ENCODE measurements around the gene WRNIP1. TPM values are rescaled to one million over a fixed set of nuclear protein-coding genes. Genes with fewer than 3 reads are reported as not detected.

Gene WRNIP1
- total RNA-seq, 1 experiment from 2014 or later = 51.7 TPM

- H3K27me3 ChIP-seq (replicated peaks; ENCODE audit: control insufficient read depth, insufficient read depth, low read length) = no peaks in the 10 kb centered on the region
- no peak overlapping the region for H3K27ac Mint-ChIP-seq (ENCODE audit: unreplicated experiment)
- no peak overlapping the region for H3K4me3 ChIP-seq (ENCODE audit: low read depth, low read length)
- intact Hi-C loops (cut with micrococcal nuclease; ENCODE audit: unreplicated experiment) = no loop called here
- POLR2A ChIA-PET = interaction anchor here (0.5 kb wide), 1 partner anchor 13 kb away, joined by 4 read pairs; the partner anchor contains the start of gene WRNIP1
- peaks cover 4% of the 10 kb centered on the region for H3K4me1 ChIP-seq
- no peak overlapping the region for H3K4me3 Mint-ChIP-seq (ENCODE audit: unreplicated experiment)
- CTCF ChIA-PET = no interaction called here
- no peaks in the 10 kb centered on the region for H3K9me3 Mint-ChIP-seq (ENCODE audit: unreplicated experiment)
- no peaks in the 10 kb centered on the region for H3K9me3 ChIP-seq
- TF ChIP-seq CTCF (IDR thresholded peaks at IDR 0.05; ENCODE audit: insufficient read depth in 1 of 2, low read depth in 1 of 2, low read length in 1 of 2, severe bottlenecking in 1 of 2, unreplicated experiment in 1 of 2) = no peak
- H3K27me3 Mint-ChIP-seq (ENCODE audit: insufficient read depth, unreplicated experiment) = no peaks in the 10 kb centered on the region
- no peaks in the 10 kb centered on the region for H3K4me1 Mint-ChIP-seq (ENCODE audit: low read depth, unreplicated experiment)
- no TSS peak for BruUV-seq (replicated peaks)
- no peaks in the 10 kb centered on the region for H3K36me3 Mint-ChIP-seq (ENCODE audit: insufficient read depth, unreplicated experiment)
- no peaks in the 10 kb centered on the region for H3K36me3 ChIP-seq (ENCODE audit: control insufficient read depth, insufficient read depth, low read length)
- no peak for DNase-seq
Observed at GRCh38 chr6:2752477-2753109, 12.6 kb upstream of the WRNIP1 start.

- no peak overlapping the region for H3K4me3 Mint-ChIP-seq (ENCODE audit: unreplicated experiment)
- H3K36me3 Mint-ChIP-seq (ENCODE audit: insufficient read depth, unreplicated experiment) = no peaks in the 10 kb centered on the region
- no peak overlapping the region for H3K4me3 ChIP-seq (ENCODE audit: low read depth, low read length)
- no peak for DNase-seq
- H3K36me3 ChIP-seq (ENCODE audit: control insufficient read depth, insufficient read depth, low read length) = no peaks in the 10 kb centered on the region
- no peaks in the 10 kb centered on the region for H3K27me3 ChIP-seq (replicated peaks; ENCODE audit: control insufficient read depth, insufficient read depth, low read length)
- no peaks in the 10 kb centered on the region for H3K4me1 Mint-ChIP-seq (ENCODE audit: low read depth, unreplicated experiment)
- no peaks in the 10 kb centered on the region for H3K9me3 ChIP-seq
- H3K27ac Mint-ChIP-seq (ENCODE audit: unreplicated experiment) = no peak overlapping the region
- CTCF ChIA-PET = no interaction called here
- intact Hi-C loops (cut with micrococcal nuclease; ENCODE audit: unreplicated experiment) = no loop called here
- no peak for TF ChIP-seq CTCF (IDR thresholded peaks at IDR 0.05; ENCODE audit: insufficient read depth in 1 of 2, low read depth in 1 of 2, low read length in 1 of 2, severe bottlenecking in 1 of 2, unreplicated experiment in 1 of 2)
- no peaks in the 10 kb centered on the region for H3K9me3 Mint-ChIP-seq (ENCODE audit: unreplicated experiment)
- POLR2A ChIA-PET = interaction anchor here (0.5 kb wide), 1 partner anchor 12 kb away, joined by 4 read pairs; the partner anchor contains the start of gene WRNIP1
- peaks cover 4% of the 10 kb centered on the region for H3K4me1 ChIP-seq
- no peaks in the 10 kb centered on the region for H3K27me3 Mint-ChIP-seq (ENCODE audit: insufficient read depth, unreplicated experiment)
- no TSS peak for BruUV-seq (replicated peaks)
Observed at GRCh38 chr6:2753110-2753489, 12.1 kb upstream of the WRNIP1 start.

GRCh38 chr6:2753743-2754142 lies 11.4 kb upstream of the WRNIP1 start:
- H3K4me1 Mint-ChIP-seq (ENCODE audit: low read depth, unreplicated experiment) = no peaks in the 10 kb centered on the region
- no peak overlapping the region for H3K27ac Mint-ChIP-seq (ENCODE audit: unreplicated experiment)
- Histone ChIP-seq H3K27me3 (replicated peaks; ENCODE audit: control insufficient read depth, insufficient read depth, low read length) (no peaks in the 10 kb centered on the region), H3K36me3 (ENCODE audit: control insufficient read depth, insufficient read depth, low read length) (no peaks in the 10 kb centered on the region), H3K4me1 (peaks cover 4% of the 10 kb centered on the region), H3K9me3 (no peaks in the 10 kb centered on the region), H3K4me3 (ENCODE audit: low read depth, low read length) (no peak overlapping the region)
- TF ChIP-seq CTCF (IDR thresholded peaks at IDR 0.05; ENCODE audit: insufficient read depth in 1 of 2, low read depth in 1 of 2, low read length in 1 of 2, severe bottlenecking in 1 of 2, unreplicated experiment in 1 of 2) = no peak
- no peak overlapping the region for H3K4me3 Mint-ChIP-seq (ENCODE audit: unreplicated experiment)
- intact Hi-C loops (cut with micrococcal nuclease; ENCODE audit: unreplicated experiment) = no loop called here
- H3K9me3 Mint-ChIP-seq (ENCODE audit: unreplicated experiment) = no peaks in the 10 kb centered on the region
- CTCF ChIA-PET = no interaction called here
- no TSS peak for BruUV-seq (replicated peaks)
- DNase-seq = no peak
- H3K27me3 Mint-ChIP-seq (ENCODE audit: insufficient read depth, unreplicated experiment) = no peaks in the 10 kb centered on the region
- POLR2A ChIA-PET = no interaction called here
- H3K36me3 Mint-ChIP-seq (ENCODE audit: insufficient read depth, unreplicated experiment) = no peaks in the 10 kb centered on the region
